SK-N-SH treated with all-trans-retinoic acid at 6 μM for 48 hours (cell line): ENCODE data around the gene RRAGB.

Source experiments
- ATAC-seq: fragments of 200-7000 bp; cut with Tn5 transposase; 3 replicates; pipeline ENCODE4 v1.9.1; 2020; ENCODE audit warnings: mild to moderate bottlenecking, moderate library complexity
- ESRRG ChIP-seq: fragments of 250-450 bp; sonication (Bioruptor Pico); IDR thresholded peaks from 2 replicates; pipeline ENCODE4 v1.6.1; 2021; ENCODE audit warnings: mild to moderate bottlenecking
- GLIS3 ChIP-seq: fragments of 250-450 bp; sonication (Bioruptor Pico); IDR thresholded peaks from 2 replicates; pipeline ENCODE4 v1.5.0; 2020; ENCODE audit warnings: mild to moderate bottlenecking, moderate library complexity
- OSR1 ChIP-seq: fragments of 250-450 bp; sonication (Bioruptor Pico); IDR thresholded peaks from 2 replicates; pipeline ENCODE4 v1.8.0; 2022; ENCODE audit warnings: moderate library complexity, mild to moderate bottlenecking, inconsistent platforms
- PPARA ChIP-seq: fragments of 250-450 bp; sonication (Bioruptor Pico); IDR thresholded peaks from 2 replicates; pipeline ENCODE4 v1.5.0; 2020; ENCODE audit warnings: mild to moderate bottlenecking, borderline replicate concordance
- RARB ChIP-seq: fragments of 250-450 bp; sonication (Bioruptor Pico); IDR thresholded peaks from 2 replicates; pipeline ENCODE4 v1.8.0; 2021; ENCODE audit warnings: mild to moderate bottlenecking, moderate library complexity
- SNAI2 ChIP-seq: fragments of 250-450 bp; sonication (Bioruptor Pico); IDR thresholded peaks from 2 replicates; pipeline ENCODE4 v1.5.0; 2020; ENCODE audit warnings: mild to moderate bottlenecking, moderate library complexity
- TCF4 ChIP-seq: fragments of 250-450 bp; sonication (Bioruptor Pico); IDR thresholded peaks from 2 replicates; pipeline ENCODE4 v1.8.0; 2021; ENCODE audit warnings: mild to moderate bottlenecking, moderate library complexity, borderline replicate concordance
- TOX ChIP-seq: fragments of 250-450 bp; sonication (Bioruptor Pico); IDR thresholded peaks from 2 replicates; pipeline ENCODE4 v1.8.0; 2021; ENCODE audit warnings: mild to moderate bottlenecking, moderate library complexity, borderline replicate concordance
- ZFP30 ChIP-seq: fragments of 450-650 bp; formaldehyde crosslinking; IDR thresholded peaks from 2 replicates; pipeline ENCODE4 v1.5.0; 2022; ENCODE audit warnings: mild to moderate bottlenecking, moderate library complexity
- ZNF565 ChIP-seq: fragments of 450-650 bp; formaldehyde crosslinking; conservative IDR thresholded peaks from 2 replicates; pipeline ENCODE4 v1.5.0; 2020; ENCODE audit warnings: low read depth, mild to moderate bottlenecking, moderate library complexity
- TF ChIP-seq, protein P1 (sequence below): fragments of 250-450 bp; sonication (Bioruptor Pico); IDR thresholded peaks from 2 replicates; pipeline ENCODE4 v1.8.0; 2021; ENCODE audit warnings: low read depth, mild to moderate bottlenecking, moderate library complexity, borderline replicate concordance
- TF ChIP-seq, protein P2 (sequence below): fragments of 250-450 bp; sonication (Bioruptor Pico); IDR thresholded peaks from 2 replicates; pipeline ENCODE4 v1.8.0; 2020; ENCODE audit warnings: mild to moderate bottlenecking, moderate library complexity, borderline replicate concordance
- TF ChIP-seq, protein P3 (sequence below): fragments of 250-450 bp; sonication (Bioruptor Pico); IDR thresholded peaks from 2 replicates; pipeline ENCODE4 v1.5.1; 2021; ENCODE audit warnings: mild to moderate bottlenecking, moderate library complexity
- TF ChIP-seq, protein P4 (sequence below): fragments of 250-450 bp; sonication (Bioruptor Pico); IDR thresholded peaks from 2 replicates; pipeline ENCODE4 v1.5.1; 2020; ENCODE audit warnings: low read depth, mild to moderate bottlenecking, moderate library complexity
- TF ChIP-seq, protein P5 (sequence below): fragments of 250-450 bp; sonication (Bioruptor Pico); IDR thresholded peaks from 2 replicates; pipeline ENCODE4 v1.5.0; 2020; ENCODE audit warnings: mild to moderate bottlenecking, moderate library complexity

The RRAGB gene

DNA sequence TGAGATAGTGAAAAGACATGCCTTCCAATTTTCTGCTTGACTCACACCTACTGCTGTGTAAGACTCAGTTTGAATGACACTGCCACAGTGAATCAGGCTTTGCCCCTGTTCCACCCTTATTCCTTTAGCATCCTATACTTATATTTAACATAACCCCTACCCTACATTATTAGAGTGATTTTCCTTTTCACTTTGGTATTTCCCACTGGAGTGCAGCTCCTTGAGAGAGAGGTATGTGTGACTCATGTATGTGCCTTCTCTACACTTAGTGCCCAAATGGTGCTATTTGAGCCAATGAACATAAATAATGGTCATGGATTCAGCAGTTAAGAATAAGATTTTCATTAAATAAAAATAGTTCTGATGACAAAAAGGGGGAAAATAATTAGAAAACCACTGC lies 69.5 kb downstream of the RRAGB start (continued):
- TF ChIP-seq, protein P1, sequence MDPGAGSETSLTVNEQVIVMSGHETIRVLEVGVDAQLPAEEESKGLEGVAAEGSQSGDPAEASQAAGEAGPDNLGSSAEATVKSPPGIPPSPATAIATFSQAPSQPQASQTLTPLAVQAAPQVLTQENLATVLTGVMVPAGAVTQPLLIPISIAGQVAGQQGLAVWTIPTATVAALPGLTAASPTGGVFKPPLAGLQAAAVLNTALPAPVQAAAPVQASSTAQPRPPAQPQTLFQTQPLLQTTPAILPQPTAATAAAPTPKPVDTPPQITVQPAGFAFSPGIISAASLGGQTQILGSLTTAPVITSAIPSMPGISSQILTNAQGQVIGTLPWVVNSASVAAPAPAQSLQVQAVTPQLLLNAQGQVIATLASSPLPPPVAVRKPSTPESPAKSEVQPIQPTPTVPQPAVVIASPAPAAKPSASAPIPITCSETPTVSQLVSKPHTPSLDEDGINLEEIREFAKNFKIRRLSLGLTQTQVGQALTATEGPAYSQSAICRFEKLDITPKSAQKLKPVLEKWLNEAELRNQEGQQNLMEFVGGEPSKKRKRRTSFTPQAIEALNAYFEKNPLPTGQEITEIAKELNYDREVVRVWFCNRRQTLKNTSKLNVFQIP (CRISPR knock-in tag) = no peak

DNA sequence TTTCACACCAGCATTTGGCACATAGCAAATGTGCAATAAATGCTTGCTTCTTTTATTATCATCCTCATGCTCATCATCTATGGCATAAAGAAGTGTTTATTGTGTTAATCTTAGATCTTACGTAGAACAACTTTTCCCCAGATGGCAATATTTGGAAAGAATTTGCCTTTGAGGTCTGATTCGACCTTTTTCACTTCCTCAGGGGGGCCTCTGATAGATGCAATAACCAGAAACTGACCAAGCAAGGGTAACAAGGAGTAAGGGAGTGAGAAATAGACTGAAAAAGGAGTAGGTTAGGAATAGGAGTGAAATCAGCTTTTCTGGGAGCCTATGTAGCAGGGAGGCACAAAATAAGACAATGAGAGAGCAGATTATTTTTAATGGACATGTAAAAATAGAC lies 70.2 kb downstream of the RRAGB start:
- ATAC-seq = no peak
- TF ChIP-seq, protein P2, sequence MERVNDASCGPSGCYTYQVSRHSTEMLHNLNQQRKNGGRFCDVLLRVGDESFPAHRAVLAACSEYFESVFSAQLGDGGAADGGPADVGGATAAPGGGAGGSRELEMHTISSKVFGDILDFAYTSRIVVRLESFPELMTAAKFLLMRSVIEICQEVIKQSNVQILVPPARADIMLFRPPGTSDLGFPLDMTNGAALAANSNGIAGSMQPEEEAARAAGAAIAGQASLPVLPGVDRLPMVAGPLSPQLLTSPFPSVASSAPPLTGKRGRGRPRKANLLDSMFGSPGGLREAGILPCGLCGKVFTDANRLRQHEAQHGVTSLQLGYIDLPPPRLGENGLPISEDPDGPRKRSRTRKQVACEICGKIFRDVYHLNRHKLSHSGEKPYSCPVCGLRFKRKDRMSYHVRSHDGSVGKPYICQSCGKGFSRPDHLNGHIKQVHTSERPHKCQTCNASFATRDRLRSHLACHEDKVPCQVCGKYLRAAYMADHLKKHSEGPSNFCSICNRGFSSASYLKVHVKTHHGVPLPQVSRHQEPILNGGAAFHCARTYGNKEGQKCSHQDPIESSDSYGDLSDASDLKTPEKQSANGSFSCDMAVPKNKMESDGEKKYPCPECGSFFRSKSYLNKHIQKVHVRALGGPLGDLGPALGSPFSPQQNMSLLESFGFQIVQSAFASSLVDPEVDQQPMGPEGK (CRISPR knock-in tag) = no peak
- no peak for TF ChIP-seq TCF4 (CRISPR knock-in tag)
- TF ChIP-seq, protein P3, sequence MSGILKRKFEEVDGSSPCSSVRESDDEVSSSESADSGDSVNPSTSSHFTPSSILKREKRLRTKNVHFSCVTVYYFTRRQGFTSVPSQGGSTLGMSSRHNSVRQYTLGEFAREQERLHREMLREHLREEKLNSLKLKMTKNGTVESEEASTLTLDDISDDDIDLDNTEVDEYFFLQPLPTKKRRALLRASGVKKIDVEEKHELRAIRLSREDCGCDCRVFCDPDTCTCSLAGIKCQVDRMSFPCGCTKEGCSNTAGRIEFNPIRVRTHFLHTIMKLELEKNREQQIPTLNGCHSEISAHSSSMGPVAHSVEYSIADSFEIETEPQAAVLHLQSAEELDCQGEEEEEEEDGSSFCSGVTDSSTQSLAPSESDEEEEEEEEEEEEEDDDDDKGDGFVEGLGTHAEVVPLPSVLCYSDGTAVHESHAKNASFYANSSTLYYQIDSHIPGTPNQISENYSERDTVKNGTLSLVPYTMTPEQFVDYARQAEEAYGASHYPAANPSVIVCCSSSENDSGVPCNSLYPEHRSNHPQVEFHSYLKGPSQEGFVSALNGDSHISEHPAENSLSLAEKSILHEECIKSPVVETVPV (CRISPR knock-in tag) = no peak
- TF ChIP-seq, protein P4, sequence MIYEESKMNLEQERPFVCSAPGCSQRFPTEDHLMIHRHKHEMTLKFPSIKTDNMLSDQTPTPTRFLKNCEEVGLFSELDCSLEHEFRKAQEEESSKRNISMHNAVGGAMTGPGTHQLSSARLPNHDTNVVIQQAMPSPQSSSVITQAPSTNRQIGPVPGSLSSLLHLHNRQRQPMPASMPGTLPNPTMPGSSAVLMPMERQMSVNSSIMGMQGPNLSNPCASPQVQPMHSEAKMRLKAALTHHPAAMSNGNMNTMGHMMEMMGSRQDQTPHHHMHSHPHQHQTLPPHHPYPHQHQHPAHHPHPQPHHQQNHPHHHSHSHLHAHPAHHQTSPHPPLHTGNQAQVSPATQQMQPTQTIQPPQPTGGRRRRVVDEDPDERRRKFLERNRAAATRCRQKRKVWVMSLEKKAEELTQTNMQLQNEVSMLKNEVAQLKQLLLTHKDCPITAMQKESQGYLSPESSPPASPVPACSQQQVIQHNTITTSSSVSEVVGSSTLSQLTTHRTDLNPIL (CRISPR knock-in tag) = no peak
- TF ChIP-seq ZNF565 (CRISPR knock-in tag) = no peak
- TF ChIP-seq RARB = no peak
- no peak for TF ChIP-seq SNAI2 (CRISPR knock-in tag)
- TF ChIP-seq ESRRG (CRISPR knock-in tag) = no peak

DNA sequence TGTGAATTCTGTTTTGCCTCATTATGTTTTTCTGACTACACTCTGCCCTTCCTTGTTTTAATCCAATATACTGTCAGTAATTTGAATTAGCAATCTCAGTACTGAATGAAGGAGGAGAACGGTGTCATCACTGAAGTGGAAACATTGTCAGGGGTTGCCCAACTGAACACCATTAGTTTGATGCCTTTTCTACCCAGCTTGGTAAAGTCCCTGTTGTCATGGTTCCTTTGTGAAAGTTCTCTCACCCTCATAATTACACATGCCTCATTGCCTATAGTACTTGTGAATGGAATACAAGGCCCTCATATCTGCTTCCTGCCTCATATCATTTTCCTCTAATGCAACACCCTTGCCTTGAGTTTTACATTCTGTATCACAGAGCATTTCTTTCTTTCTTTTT lies 76.9 kb downstream of the RRAGB start:
- no peak for ATAC-seq
- TF ChIP-seq PPARA (no peak), ZFP30 (CRISPR knock-in tag) (no peak), TOX (CRISPR knock-in tag) (no peak), SNAI2 (CRISPR knock-in tag) (no peak), OSR1 (CRISPR knock-in tag) (no peak), GLIS3 (no peak), RARB (no peak)
- TF ChIP-seq, protein P5, sequence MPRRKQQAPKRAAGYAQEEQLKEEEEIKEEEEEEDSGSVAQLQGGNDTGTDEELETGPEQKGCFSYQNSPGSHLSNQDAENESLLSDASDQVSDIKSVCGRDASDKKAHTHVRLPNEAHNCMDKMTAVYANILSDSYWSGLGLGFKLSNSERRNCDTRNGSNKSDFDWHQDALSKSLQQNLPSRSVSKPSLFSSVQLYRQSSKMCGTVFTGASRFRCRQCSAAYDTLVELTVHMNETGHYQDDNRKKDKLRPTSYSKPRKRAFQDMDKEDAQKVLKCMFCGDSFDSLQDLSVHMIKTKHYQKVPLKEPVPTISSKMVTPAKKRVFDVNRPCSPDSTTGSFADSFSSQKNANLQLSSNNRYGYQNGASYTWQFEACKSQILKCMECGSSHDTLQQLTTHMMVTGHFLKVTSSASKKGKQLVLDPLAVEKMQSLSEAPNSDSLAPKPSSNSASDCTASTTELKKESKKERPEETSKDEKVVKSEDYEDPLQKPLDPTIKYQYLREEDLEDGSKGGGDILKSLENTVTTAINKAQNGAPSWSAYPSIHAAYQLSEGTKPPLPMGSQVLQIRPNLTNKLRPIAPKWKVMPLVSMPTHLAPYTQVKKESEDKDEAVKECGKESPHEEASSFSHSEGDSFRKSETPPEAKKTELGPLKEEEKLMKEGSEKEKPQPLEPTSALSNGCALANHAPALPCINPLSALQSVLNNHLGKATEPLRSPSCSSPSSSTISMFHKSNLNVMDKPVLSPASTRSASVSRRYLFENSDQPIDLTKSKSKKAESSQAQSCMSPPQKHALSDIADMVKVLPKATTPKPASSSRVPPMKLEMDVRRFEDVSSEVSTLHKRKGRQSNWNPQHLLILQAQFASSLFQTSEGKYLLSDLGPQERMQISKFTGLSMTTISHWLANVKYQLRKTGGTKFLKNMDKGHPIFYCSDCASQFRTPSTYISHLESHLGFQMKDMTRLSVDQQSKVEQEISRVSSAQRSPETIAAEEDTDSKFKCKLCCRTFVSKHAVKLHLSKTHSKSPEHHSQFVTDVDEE (CRISPR knock-in tag) = no peak
- TF ChIP-seq, protein P3 (CRISPR knock-in tag) = no peak
- TF ChIP-seq, protein P2 (CRISPR knock-in tag) = no peak
